MM.1S (cell line): ENCODE measurements around the gene CCDC63.

Experiments
- EZH2 ChIP-seq: fragments of 300-600 bp; sonication (generic); optimal IDR thresholded peaks from 2 replicates; pipeline ENCODE3; 2017; ENCODE audit warnings: low read depth, mild to moderate bottlenecking, antibody characterized with exemption, low read length, mixed read lengths
- TF ChIP-seq, protein P1 (sequence below): fragments of 300-600 bp; sonication (generic); IDR thresholded peaks from 2 replicates; pipeline ENCODE4 v1.5.1; 2016; ENCODE audit warnings: antibody characterized with exemption, low read length, mixed read lengths

DNA sequence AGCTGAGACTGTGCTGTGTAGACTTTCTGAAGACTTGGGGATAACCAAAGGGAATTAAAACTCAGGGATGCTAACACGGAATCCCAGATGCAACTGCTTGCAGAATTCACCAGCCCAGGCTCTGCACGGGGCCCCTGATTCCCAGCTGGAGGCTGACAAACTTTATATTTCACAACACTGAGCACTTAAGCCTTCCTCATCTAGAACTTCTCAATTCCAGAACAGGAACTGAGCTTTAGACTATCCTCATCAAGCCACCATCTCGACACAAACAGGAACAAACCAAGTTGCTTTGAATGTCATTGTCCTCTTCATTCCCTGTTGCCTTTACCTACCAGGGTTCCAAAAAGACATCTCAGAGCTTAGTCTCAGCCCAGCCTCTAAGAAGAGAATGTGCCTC, 22.2 kb downstream of the CCDC63 start:
- TF ChIP-seq, protein P1, sequence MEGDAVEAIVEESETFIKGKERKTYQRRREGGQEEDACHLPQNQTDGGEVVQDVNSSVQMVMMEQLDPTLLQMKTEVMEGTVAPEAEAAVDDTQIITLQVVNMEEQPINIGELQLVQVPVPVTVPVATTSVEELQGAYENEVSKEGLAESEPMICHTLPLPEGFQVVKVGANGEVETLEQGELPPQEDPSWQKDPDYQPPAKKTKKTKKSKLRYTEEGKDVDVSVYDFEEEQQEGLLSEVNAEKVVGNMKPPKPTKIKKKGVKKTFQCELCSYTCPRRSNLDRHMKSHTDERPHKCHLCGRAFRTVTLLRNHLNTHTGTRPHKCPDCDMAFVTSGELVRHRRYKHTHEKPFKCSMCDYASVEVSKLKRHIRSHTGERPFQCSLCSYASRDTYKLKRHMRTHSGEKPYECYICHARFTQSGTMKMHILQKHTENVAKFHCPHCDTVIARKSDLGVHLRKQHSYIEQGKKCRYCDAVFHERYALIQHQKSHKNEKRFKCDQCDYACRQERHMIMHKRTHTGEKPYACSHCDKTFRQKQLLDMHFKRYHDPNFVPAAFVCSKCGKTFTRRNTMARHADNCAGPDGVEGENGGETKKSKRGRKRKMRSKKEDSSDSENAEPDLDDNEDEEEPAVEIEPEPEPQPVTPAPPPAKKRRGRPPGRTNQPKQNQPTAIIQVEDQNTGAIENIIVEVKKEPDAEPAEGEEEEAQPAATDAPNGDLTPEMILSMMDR = no peak
- TF ChIP-seq EZH2 = no peak
